COLO668 (cell line): Measurements from ENCODE around the gene PRR3.

Experiments used
- DNase-seq: peaks from one replicate; lab custom pipeline; 2025; ENCODE audit not compliant: unreplicated experiment; lab: John Stamatoyannopoulos, UW

PRR3 gene

DNA sequence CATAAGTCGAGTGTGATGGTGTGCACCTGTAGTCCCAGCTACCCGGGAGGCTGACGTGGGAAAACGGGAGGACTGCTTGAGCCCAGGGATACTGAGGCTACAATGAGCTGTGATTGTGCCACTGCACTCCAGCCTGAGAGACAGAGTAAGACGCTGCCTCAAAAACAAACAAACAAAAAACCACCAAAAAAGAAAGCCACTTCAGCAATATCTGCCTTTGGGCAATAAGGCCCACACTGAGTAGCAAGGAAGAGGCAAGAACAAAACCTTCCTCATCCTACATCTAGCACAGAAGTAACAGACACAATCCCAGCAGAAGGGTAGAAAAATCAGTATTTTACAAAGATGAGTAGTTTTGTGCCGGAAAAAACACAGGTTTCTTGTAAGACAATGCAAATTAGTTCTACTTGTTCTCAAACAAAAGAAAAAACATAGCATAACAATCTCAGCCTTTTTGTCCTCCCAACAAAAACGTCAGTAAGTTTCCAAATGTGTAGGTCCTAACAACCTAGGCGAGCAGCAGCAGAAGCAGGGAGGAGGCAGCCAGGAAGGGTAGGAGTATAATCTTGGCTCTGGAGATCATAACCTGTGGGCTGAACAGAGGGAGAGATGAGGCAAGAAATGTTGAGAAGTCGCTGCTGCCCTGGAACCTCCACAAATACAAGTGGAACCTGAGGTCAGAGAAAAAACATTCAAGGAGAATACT is 54.2 kb downstream of the PRR3 start:
- DNase-seq: no peak

DNA sequence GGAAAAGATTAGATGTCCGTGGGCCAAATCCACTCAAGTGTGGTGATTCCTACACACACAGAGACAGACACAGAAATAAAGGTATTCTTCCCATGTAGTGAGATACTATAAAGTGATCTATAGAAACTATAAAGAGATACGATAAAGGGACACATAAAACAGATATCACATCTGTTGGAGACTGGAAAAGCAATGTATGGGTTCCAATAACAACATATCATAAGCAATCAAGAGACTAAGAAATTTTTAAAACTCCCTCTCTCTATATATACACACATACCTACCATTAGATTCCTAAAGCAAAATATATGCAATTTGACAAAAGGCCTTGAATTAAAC is 54.7 kb downstream of the PRR3 start:
- DNase-seq: no peak

DNA sequence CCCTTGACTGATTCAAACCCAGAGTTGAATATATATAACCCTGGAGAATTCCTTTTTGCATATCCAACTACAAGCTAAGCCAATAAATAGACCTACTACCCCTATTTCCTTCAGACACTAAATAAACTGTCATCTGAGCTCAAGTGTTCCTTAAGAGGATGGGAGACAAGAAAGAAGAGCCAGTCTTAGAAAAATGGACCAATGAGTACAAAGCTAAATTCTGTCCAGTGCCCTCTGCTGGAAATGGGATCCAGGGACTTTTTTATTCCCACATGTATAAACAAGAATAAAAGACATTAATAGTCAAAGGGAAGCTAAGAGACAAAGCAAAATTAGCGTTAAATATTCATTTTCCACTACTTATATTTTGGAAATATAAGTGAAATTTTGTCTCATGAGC is 55.1 kb downstream of the PRR3 start:
- no peak for DNase-seq

DNA sequence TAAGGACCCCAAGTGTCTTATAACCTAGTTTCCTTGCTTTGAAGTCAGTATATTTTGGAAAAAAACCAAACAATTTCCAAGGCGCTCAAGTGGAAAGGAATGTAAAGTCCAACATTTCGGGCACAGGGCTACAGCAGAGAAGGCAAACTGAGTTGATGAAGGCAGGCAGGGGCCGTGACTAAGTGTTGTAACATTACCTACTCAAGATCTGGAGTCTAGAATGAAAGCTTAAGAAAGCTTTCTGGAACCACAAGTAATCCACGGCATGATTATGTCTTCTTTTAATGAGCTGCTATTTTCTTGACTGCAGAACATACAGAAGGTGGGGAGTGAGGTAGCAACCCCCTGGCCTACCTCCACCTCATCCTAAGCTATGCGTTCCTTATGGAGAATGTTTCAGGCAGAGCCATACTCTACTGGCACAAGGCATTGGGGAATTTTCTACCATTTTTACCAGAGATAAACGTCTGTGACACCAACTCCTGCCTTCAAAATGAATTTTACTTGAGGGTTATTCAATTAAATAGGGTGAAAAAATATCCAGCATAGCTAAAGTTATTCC is 55.7 kb downstream of the PRR3 start:
- DNase-seq: no peak
